Urothelium cell line (cell line): ENCODE results near the gene KRTAP12-3.

Experiments
- DNase-seq: peaks from one replicate; pipeline ENCODE4 v3.0.0; 2011; ENCODE audit warnings: low spot score, mixed read lengths
- FAIRE-seq: peaks from 2 replicates; lab custom pipeline; 2011; peaks lifted over from hg19 to GRCh38; lab: Jason Lieb, UNC

Gene KRTAP12-3

GRCh38 chr21:44701023-44701400 lies 43.3 kb downstream of the KRTAP12-3 start:
- no peak for DNase-seq
- FAIRE-seq = no peak

- FAIRE-seq = no peak
- DNase-seq = no peak
These were observed 43.8 kb downstream of the KRTAP12-3 start for GRCh38 chr21:44701541-44701940.

- DNase-seq = no peak
- FAIRE-seq = peak; percentile 44
These were observed 44.6 kb downstream of the KRTAP12-3 start for GRCh38 chr21:44702111-44702972.

- DNase-seq (no peak), FAIRE-seq (no peak)
These were observed 45.4 kb downstream of the KRTAP12-3 start for GRCh38 chr21:44702973-44703730.

DNA sequence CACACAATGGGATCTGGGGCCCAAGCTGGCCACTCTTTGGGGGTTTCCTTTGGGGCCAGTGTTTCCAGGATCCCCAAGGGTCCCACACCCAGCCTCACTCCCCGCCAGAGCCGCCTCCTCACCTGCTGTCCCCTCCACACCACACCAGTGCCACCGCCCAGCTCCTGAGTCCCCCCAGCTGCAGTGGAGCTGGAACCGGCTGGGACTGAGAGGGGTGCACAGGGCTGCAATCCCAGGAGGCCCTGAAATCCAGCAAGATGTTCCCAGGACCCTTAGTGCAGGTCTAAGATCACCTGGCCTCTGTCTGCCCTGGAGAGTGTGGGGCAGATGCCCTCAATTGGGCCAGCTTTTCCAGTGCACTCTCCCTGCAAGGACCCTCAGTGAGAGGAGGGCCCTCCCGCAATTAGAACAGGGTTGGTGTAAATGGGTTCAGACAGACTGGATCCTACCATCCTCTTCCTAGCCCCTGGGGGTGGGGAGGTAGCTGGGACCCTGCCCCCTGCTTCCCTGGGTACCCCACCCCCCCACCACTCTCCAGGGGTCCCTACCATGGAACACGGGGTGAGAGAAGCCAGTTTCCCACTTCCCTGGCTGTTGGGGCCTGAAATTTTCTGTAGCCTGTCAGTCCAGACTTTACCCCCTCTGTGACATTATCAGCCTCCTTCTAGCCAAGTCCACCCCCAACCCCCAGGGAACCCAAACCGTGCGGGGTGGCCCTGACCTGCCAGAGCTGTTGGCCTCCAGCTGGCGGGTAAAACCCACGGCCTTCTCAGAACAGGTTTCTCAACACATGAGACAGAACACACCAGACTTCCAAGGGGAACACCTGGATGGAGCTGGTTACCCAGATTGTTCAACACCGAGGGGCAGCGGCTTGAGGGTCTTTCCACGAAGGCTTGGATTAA lies 46.3 kb downstream of the KRTAP12-3 start:
- FAIRE-seq (no peak), DNase-seq (no peak)

DNA sequence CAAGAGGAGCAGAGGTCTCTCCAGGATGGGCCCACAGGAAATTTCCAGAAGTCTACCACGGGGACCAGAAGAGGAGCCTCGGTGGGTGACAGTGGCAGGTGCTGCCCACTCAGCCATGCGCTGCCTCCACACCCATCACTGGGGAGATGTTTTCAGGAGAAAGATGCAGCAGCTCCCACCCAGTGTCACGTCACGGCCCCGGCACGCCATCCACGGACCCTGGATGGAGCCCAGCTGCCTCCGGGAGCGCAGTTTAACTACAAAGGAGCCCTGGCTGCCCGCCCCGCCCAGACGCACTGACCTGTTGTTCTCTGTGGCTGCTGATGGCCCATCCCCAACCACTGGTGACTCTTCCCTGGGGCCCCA lies 46.9 kb downstream of the KRTAP12-3 start:
- DNase-seq (no peak), FAIRE-seq (no peak)

GRCh38 chr21:44706026-44706705 lies 48.4 kb downstream of the KRTAP12-3 start:
- FAIRE-seq (no peak), DNase-seq (no peak)

GRCh38 chr21:44706706-44707581 lies 49.2 kb downstream of the KRTAP12-3 start:
- FAIRE-seq = no peak
- DNase-seq = no peak
